Measurements from ENCODE around the gene JMY. TPM values are rescaled to one million over a fixed set of nuclear protein-coding genes. Genes with fewer than 3 reads are reported as not detected.

JMY gene
- polyA plus RNA-seq, 1 donor, result 11.1 TPM

GRCh38 chr5:79287907-79288306 lies 52.0 kb downstream of the JMY start:
- no peak for DNase-seq

- DNase-seq, result no peak
These were observed 59.1 kb downstream of the JMY start for GRCh38 chr5:79295029-79295428.

GRCh38 chr5:79297661-79298060 lies 61.7 kb downstream of the JMY start:
- DNase-seq, result no peak

GRCh38 chr5:79301046-79301712 lies 65.2 kb downstream of the JMY start:
- DNase-seq, result no peak

- DNase-seq, result no peak
These were observed 66.5 kb downstream of the JMY start for GRCh38 chr5:79302454-79302853.

GRCh38 chr5:79305706-79306105 lies 69.8 kb downstream of the JMY start:
- DNase-seq, result no peak

GRCh38 chr5:79318935-79319614 lies 83.1 kb downstream of the JMY start:
- DNase-seq, result no peak

GRCh38 chr5:79329453-79329852 lies 93.5 kb downstream of the JMY start:
- DNase-seq, result no peak

GRCh38 chr5:79330071-79330470 lies 94.1 kb downstream of the JMY start:
- no peak for DNase-seq

- no peak for DNase-seq
These were observed 98.1 kb downstream of the JMY start for GRCh38 chr5:79333852-79334557.

- no peak for DNase-seq
These were observed 110.5 kb downstream of the JMY start for GRCh38 chr5:79346420-79346824.

GRCh38 chr5:79349047-79349446 lies 113.1 kb downstream of the JMY start:
- no peak for DNase-seq

GRCh38 chr5:79349881-79350280 lies 114.0 kb downstream of the JMY start:
- DNase-seq, result no peak

GRCh38 chr5:79357398-79357797 lies 121.5 kb downstream of the JMY start:
- DNase-seq, result no peak

Other genes with a start within 250 kb of the JMY start
- 2.9 TPM for gene DMGDH, start 166.5 kb upstream of the JMY start, polyA plus RNA-seq (ENCODE audit: insufficient read length)
- gene BHMT2, start 166.4 kb upstream of the JMY start, polyA plus RNA-seq (ENCODE audit: insufficient read length), result 4.9 TPM
- gene BHMT, start 124.3 kb upstream of the JMY start, polyA plus RNA-seq (ENCODE audit: insufficient read length), result not detected

All from hindlimb muscle (tissue), 1 donor.